ENCODE results near the gene AFMID. TPM values are rescaled to one million over a fixed set of nuclear protein-coding genes. Genes with fewer than 3 reads are reported as not detected.
A peak's percentile ranks its signal among the peaks of the same experiment; 100 is the strongest.

The AFMID gene
- total and polyA plus RNA-seq, 9 of the 15 experiments (the other 6 are each of a cell fraction or from before 2014, with no cell fraction given), result 62.1 to 188 (median 74.4) TPM

- TF ChIP-seq ZNF77 (CRISPR knock-in tag; IDR thresholded peaks at IDR 0.05) (no peak), KDM5B (IDR thresholded peaks at IDR 0.05; ENCODE audit: insufficient replicate concordance, low read depth, low read length) (peak; percentile 99), ZNF165 (CRISPR knock-in tag; IDR thresholded peaks at IDR 0.05; ENCODE audit: borderline replicate concordance) (no peak), IFI16 (CRISPR knock-in tag; IDR thresholded peaks at IDR 0.05) (no peak), ZNF280A (IDR thresholded peaks at IDR 0.05; ENCODE audit: low read depth, partially characterized antibody) (no peak), FOS (IDR thresholded peaks at IDR 0.05; ENCODE audit: extremely low read depth, insufficient read length) (peak; percentile 90), ZNF717 (CRISPR knock-in tag; IDR thresholded peaks at IDR 0.05) (no peak), XRCC4 (IDR thresholded peaks at IDR 0.05; ENCODE audit: extremely low read depth, insufficient read depth, insufficient read length) (no peak), TOE1 (IDR thresholded peaks at IDR 0.05; ENCODE audit: borderline replicate concordance) (peak; percentile 56; the same call in 1 of the 2 replicates), TOE1 (CRISPR knock-in tag; IDR thresholded peaks at IDR 0.05; ENCODE audit: borderline replicate concordance, low read depth) (peak; percentile 84; the same call in 1 of the 2 replicates), ZNF224 (CRISPR knock-in tag; IDR thresholded peaks at IDR 0.05) (no peak; the same call in 1 of the 2 replicates), POU5F1 (IDR thresholded peaks at IDR 0.05; ENCODE audit: borderline replicate concordance, low read depth, low read length, partially characterized antibody) (no peak), GTF2F1 (IDR thresholded peaks at IDR 0.05; ENCODE audit: low read depth, low read length) (no peak; the same call in 1 of the 2 replicates), ZNF316 (IDR thresholded peaks at IDR 0.05) (no peak), MCM5 (IDR thresholded peaks at IDR 0.05; ENCODE audit: low read depth) (no peak), SIX5 (IDR thresholded peaks at IDR 0.05; ENCODE audit: borderline replicate concordance in 1 of 2, insufficient read depth in 1 of 2, low read depth in 1 of 2, low read length in 2 of 2) (no peak; a peak in 1 of 4 replicates), RNF219 (CRISPR knock-in tag; IDR thresholded peaks at IDR 0.05) (no peak), ZNF41 (CRISPR knock-in tag; conservative IDR thresholded peaks at IDR 0.05) (no peak)
- TF ChIP-seq, protein P1, sequence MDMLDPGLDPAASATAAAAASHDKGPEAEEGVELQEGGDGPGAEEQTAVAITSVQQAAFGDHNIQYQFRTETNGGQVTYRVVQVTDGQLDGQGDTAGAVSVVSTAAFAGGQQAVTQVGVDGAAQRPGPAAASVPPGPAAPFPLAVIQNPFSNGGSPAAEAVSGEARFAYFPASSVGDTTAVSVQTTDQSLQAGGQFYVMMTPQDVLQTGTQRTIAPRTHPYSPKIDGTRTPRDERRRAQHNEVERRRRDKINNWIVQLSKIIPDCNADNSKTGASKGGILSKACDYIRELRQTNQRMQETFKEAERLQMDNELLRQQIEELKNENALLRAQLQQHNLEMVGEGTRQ (CRISPR knock-in tag; IDR thresholded peaks at IDR 0.05), result peak; percentile 53; the same call in 1 of the 2 replicates
- TF ChIP-seq, protein P2, sequence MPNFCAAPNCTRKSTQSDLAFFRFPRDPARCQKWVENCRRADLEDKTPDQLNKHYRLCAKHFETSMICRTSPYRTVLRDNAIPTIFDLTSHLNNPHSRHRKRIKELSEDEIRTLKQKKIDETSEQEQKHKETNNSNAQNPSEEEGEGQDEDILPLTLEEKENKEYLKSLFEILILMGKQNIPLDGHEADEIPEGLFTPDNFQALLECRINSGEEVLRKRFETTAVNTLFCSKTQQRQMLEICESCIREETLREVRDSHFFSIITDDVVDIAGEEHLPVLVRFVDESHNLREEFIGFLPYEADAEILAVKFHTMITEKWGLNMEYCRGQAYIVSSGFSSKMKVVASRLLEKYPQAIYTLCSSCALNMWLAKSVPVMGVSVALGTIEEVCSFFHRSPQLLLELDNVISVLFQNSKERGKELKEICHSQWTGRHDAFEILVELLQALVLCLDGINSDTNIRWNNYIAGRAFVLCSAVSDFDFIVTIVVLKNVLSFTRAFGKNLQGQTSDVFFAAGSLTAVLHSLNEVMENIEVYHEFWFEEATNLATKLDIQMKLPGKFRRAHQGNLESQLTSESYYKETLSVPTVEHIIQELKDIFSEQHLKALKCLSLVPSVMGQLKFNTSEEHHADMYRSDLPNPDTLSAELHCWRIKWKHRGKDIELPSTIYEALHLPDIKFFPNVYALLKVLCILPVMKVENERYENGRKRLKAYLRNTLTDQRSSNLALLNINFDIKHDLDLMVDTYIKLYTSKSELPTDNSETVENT (CRISPR knock-in tag; IDR thresholded peaks at IDR 0.05), result peak; percentile 53; the same call in 1 of the 2 replicates
These were observed at the start of gene AFMID, which contains the start of gene TK1 (continued) for GRCh38 chr17:78186692-78187595.
